Measurements from ENCODE around the gene ITGA11.

The ITGA11 gene

GRCh38 chr15:68298882-68299381, 133.0 kb downstream of the ITGA11 start:
- DNase-seq (ENCODE audit: low read depth, low spot score): no peak
- Histone ChIP-seq H3K9me3 (ENCODE audit: insufficient read depth, low read length) (no peaks in the 10 kb centered on the region), H3K9ac (ENCODE audit: insufficient read length, low read depth) (no peak overlapping the region), H3K27me3 (ENCODE audit: insufficient read depth, insufficient read length) (no peaks in the 10 kb centered on the region), H3K36me3 (ENCODE audit: insufficient read depth, insufficient read length, low read length) (peaks cover 25% of the 10 kb centered on the region), H3K4me1 (ENCODE audit: insufficient read depth, insufficient read length) (peaks cover 2% of the 10 kb centered on the region), H3K4me3 (ENCODE audit: insufficient read length, low read depth) (no peak overlapping the region)
- no peak for TF ChIP-seq ZNF274 (IDR thresholded peaks at IDR 0.05; ENCODE audit: low read depth, low read length)
- TF ChIP-seq YY1 (IDR thresholded peaks at IDR 0.05; ENCODE audit: insufficient read depth, insufficient read length): no peak
- TF ChIP-seq SUZ12 (IDR thresholded peaks at IDR 0.05; ENCODE audit: extremely low read depth, insufficient read depth, insufficient read length): no peak

- no peak for DNase-seq (ENCODE audit: low read depth, low spot score)
- H3K4me3 ChIP-seq (ENCODE audit: insufficient read length, low read depth): no peak overlapping the region
- H3K27me3 ChIP-seq (ENCODE audit: insufficient read depth, insufficient read length): no peaks in the 10 kb centered on the region
- H3K36me3 ChIP-seq (ENCODE audit: insufficient read depth, insufficient read length, low read length): peaks cover 28% of the 10 kb centered on the region
- TF ChIP-seq YY1 (IDR thresholded peaks at IDR 0.05; ENCODE audit: insufficient read depth, insufficient read length): no peak
- no peak for TF ChIP-seq ZNF274 (IDR thresholded peaks at IDR 0.05; ENCODE audit: low read depth, low read length)
- no peak for TF ChIP-seq SUZ12 (IDR thresholded peaks at IDR 0.05; ENCODE audit: extremely low read depth, insufficient read depth, insufficient read length)
- H3K9ac ChIP-seq (ENCODE audit: insufficient read length, low read depth): no peak overlapping the region
- H3K9me3 ChIP-seq (ENCODE audit: insufficient read depth, low read length): no peaks in the 10 kb centered on the region
- no peaks in the 10 kb centered on the region for H3K4me1 ChIP-seq (ENCODE audit: insufficient read depth, insufficient read length)
Measured at GRCh38 chr15:68298336-68298735, 133.6 kb downstream of the ITGA11 start.

DNA sequence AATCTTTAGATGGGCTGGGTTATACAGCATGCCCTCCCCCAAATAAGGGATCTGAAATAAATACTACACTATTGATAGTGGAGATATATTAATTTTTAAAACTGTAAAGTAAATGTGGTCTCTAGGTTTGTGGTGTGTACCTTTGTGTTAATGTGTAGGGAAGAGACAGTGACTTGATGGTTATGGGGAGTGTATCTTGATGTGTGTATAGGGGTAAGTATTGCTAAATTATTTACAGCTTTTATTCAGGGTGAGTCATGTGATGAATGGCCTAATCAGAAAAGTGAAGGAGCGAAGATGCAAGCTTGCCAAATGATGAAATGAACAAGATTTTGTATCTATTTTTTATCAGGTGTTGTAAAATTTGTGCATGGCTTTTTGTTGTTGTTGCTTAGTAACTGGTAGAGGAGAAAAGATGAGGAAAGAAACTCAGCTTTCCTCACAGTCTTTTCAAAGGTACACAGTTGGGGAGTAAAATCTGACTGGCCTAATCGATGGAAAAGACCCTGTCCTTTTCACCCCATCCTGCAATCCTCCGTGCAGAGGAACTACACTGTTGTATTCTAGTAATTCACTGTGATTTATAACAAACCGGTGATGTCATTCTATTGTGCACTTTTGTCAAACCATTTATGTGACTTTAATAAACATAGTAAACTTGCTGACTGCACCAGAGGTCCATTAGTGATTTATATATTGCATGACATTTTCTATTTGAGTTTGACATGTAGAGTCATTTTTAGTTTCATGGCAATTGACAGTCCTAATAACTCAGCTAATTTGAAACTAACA, 136.8 kb downstream of the ITGA11 start:
- Histone ChIP-seq H3K4me3 (ENCODE audit: insufficient read length, low read depth) (no peak overlapping the region), H3K36me3 (ENCODE audit: insufficient read depth, insufficient read length, low read length) (peaks cover 33% of the 10 kb centered on the region)

DNA sequence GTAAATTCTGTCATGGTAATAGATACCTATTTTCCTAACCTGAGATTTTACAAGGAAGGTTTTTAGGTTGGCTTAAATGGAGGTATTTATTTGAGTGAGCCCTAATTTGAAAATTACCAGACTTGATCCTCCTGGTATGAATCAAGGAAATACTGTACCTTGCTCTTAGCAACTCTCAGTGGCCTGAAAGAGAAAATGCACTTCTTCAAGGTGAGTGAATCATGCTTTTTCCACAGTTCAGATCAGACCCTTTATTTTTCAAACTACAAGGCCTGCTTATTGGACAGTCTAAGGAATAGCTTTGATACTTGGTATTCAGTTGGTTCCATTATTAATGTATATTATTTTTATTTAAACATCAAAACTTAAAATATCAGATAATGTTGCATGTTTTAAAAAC, 139.0 kb downstream of the ITGA11 start:
- peaks cover 46% of the 10 kb centered on the region for H3K36me3 ChIP-seq (ENCODE audit: insufficient read depth, insufficient read length, low read length)
- no peak overlapping the region for H3K9ac ChIP-seq (ENCODE audit: insufficient read length, low read depth)
- no peaks in the 10 kb centered on the region for H3K9me3 ChIP-seq (ENCODE audit: insufficient read depth, low read length)
- TF ChIP-seq SUZ12 (IDR thresholded peaks at IDR 0.05; ENCODE audit: extremely low read depth, insufficient read depth, insufficient read length) (no peak), ZNF274 (IDR thresholded peaks at IDR 0.05; ENCODE audit: low read depth, low read length) (no peak), YY1 (IDR thresholded peaks at IDR 0.05; ENCODE audit: insufficient read depth, insufficient read length) (no peak)
- no peak for DNase-seq (ENCODE audit: low read depth, low spot score)
- H3K27me3 ChIP-seq (ENCODE audit: insufficient read depth, insufficient read length): no peaks in the 10 kb centered on the region
- no peak overlapping the region for H3K4me3 ChIP-seq (ENCODE audit: insufficient read length, low read depth)
- no peaks in the 10 kb centered on the region for H3K4me1 ChIP-seq (ENCODE audit: insufficient read depth, insufficient read length)

More for the DNA sequence above, 136.8 kb downstream of the ITGA11 start:
- TF ChIP-seq YY1 (IDR thresholded peaks at IDR 0.05; ENCODE audit: insufficient read depth, insufficient read length): no peak
- no peak for TF ChIP-seq SUZ12 (IDR thresholded peaks at IDR 0.05; ENCODE audit: extremely low read depth, insufficient read depth, insufficient read length)
- no peak for TF ChIP-seq ZNF274 (IDR thresholded peaks at IDR 0.05; ENCODE audit: low read depth, low read length)
- no peaks in the 10 kb centered on the region for H3K4me1 ChIP-seq (ENCODE audit: insufficient read depth, insufficient read length)
- H3K27me3 ChIP-seq (ENCODE audit: insufficient read depth, insufficient read length): no peaks in the 10 kb centered on the region
- H3K9me3 ChIP-seq (ENCODE audit: insufficient read depth, low read length): no peaks in the 10 kb centered on the region
- H3K9ac ChIP-seq (ENCODE audit: insufficient read length, low read depth): no peak overlapping the region
- DNase-seq (ENCODE audit: low read depth, low spot score): no peak

DNA sequence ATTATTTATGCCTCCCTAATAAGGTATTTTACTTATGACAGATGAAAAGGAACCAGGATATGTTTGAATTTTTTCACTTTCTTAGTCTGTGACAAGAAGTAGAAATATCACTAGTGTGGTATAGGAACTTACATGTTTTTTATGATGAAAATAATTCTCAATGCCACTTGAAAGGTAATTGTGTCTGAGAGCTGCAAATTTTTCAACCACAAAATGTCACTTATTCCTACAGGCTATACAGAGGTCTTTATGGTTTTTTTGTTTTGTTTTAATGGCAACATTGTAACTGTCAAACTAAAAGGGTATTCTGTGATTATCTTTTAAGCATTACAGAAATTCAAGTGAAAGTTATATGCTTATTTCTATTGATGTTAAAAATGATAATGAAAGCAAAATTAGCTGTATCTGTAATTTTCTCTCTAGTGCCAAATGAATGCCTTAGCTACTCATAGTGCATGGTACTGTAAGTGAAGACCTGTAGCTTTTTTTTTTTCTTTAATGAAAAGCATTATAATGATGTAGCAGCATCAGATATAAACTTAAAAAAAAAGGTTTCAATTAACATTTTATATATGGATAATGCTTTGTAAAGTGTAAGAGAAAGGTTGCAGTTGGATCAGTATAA, 139.7 kb downstream of the ITGA11 start:
- peaks cover 41% of the 10 kb centered on the region for H3K36me3 ChIP-seq (ENCODE audit: insufficient read depth, insufficient read length, low read length)

GRCh38 chr15:68290715-68291114, 141.2 kb downstream of the ITGA11 start:
- Histone ChIP-seq H3K4me1 (ENCODE audit: insufficient read depth, insufficient read length) (no peaks in the 10 kb centered on the region), H3K9ac (ENCODE audit: insufficient read length, low read depth) (no peak overlapping the region), H3K36me3 (ENCODE audit: insufficient read depth, insufficient read length, low read length) (peaks cover 47% of the 10 kb centered on the region), H3K4me3 (ENCODE audit: insufficient read length, low read depth) (no peak overlapping the region), H3K27me3 (ENCODE audit: insufficient read depth, insufficient read length) (no peaks in the 10 kb centered on the region), H3K9me3 (ENCODE audit: insufficient read depth, low read length) (no peaks in the 10 kb centered on the region)
- no peak for DNase-seq (ENCODE audit: low read depth, low spot score)
- TF ChIP-seq SUZ12 (IDR thresholded peaks at IDR 0.05; ENCODE audit: extremely low read depth, insufficient read depth, insufficient read length) (no peak), ZNF274 (IDR thresholded peaks at IDR 0.05; ENCODE audit: low read depth, low read length) (no peak), YY1 (IDR thresholded peaks at IDR 0.05; ENCODE audit: insufficient read depth, insufficient read length) (no peak)

More for the DNA sequence above, 139.7 kb downstream of the ITGA11 start:
- no peak overlapping the region for H3K4me3 ChIP-seq (ENCODE audit: insufficient read length, low read depth)
- no peak overlapping the region for H3K9ac ChIP-seq (ENCODE audit: insufficient read length, low read depth)
- H3K27me3 ChIP-seq (ENCODE audit: insufficient read depth, insufficient read length): no peaks in the 10 kb centered on the region
- no peak for DNase-seq (ENCODE audit: low read depth, low spot score)
- no peaks in the 10 kb centered on the region for H3K9me3 ChIP-seq (ENCODE audit: insufficient read depth, low read length)
- TF ChIP-seq SUZ12 (IDR thresholded peaks at IDR 0.05; ENCODE audit: extremely low read depth, insufficient read depth, insufficient read length): no peak
- no peak for TF ChIP-seq ZNF274 (IDR thresholded peaks at IDR 0.05; ENCODE audit: low read depth, low read length)
- no peak for TF ChIP-seq YY1 (IDR thresholded peaks at IDR 0.05; ENCODE audit: insufficient read depth, insufficient read length)
- H3K4me1 ChIP-seq (ENCODE audit: insufficient read depth, insufficient read length): no peaks in the 10 kb centered on the region
